ENCODE measurements around the gene CKS1B.
A peak's percentile ranks its signal among the peaks of the same experiment; 100 is the strongest.

Gene CKS1B

GRCh38 chr1:155016231-155016831, 41.9 kb downstream of the CKS1B start:
- no peak for DNase-seq

GRCh38 chr1:155017041-155017945, 42.8 kb downstream of the CKS1B start:
- DNase-seq, result peak; percentile 85

- no peak for DNase-seq
Measured at GRCh38 chr1:155017946-155018316, 43.5 kb downstream of the CKS1B start.

GRCh38 chr1:155018617-155019348, 44.3 kb downstream of the CKS1B start:
- no peak for DNase-seq

GRCh38 chr1:155019377-155020245, 45.1 kb downstream of the CKS1B start:
- DNase-seq, result no peak

- DNase-seq, result no peak
Measured at GRCh38 chr1:155022136-155022926, 47.9 kb downstream of the CKS1B start.

GRCh38 chr1:155022927-155023236, 48.4 kb downstream of the CKS1B start:
- no peak for DNase-seq

GRCh38 chr1:155023627-155024026, 49.1 kb downstream of the CKS1B start:
- no peak for DNase-seq

- DNase-seq, result no peak
Measured at GRCh38 chr1:155024315-155024714, 49.8 kb downstream of the CKS1B start.

- no peak for DNase-seq
Measured at GRCh38 chr1:155026154-155026553, 51.7 kb downstream of the CKS1B start.

- no peak for DNase-seq
Measured at GRCh38 chr1:155026588-155026987, 52.1 kb downstream of the CKS1B start.
